Glutamatergic neuron (in vitro differentiated cells): ENCODE measurements around the gene LAMA5. TPM values are rescaled to one million over a fixed set of nuclear protein-coding genes. Genes with fewer than 3 reads are reported as not detected.

Source experiments
- DNase-seq: peaks from one replicate; pipeline ENCODE4 v3.0.0; 2022
- H3K27ac Mint-ChIP-seq: one replicate; pipeline ENCODE4 v1.8.0; 2020; ENCODE audit warnings: mild to moderate bottlenecking, mixed read lengths, inconsistent platforms; ENCODE audit not compliant: unreplicated experiment
- H3K27me3 Mint-ChIP-seq: one replicate; pipeline ENCODE4 v1.8.0; 2020; ENCODE audit warnings: mild to moderate bottlenecking, moderate library complexity, mixed read lengths, inconsistent platforms; ENCODE audit not compliant: unreplicated experiment
- H3K36me3 Mint-ChIP-seq: one replicate; pipeline ENCODE4 v1.8.0; 2020; ENCODE audit warnings: mild to moderate bottlenecking, mixed read lengths, inconsistent platforms; ENCODE audit not compliant: unreplicated experiment
- H3K4me1 Mint-ChIP-seq: one replicate; pipeline ENCODE4 v1.8.0; 2020; ENCODE audit warnings: mild to moderate bottlenecking, low read depth, mixed read lengths, inconsistent platforms; ENCODE audit not compliant: unreplicated experiment
- H3K4me3 Mint-ChIP-seq: one replicate; pipeline ENCODE4 v1.8.0; 2020; ENCODE audit warnings: mild to moderate bottlenecking, mixed read lengths, inconsistent platforms; ENCODE audit not compliant: unreplicated experiment
- H3K9me3 Mint-ChIP-seq: one replicate; pipeline ENCODE4 v1.8.0; 2020; ENCODE audit warnings: mild to moderate bottlenecking, moderate library complexity, mixed read lengths, inconsistent platforms; ENCODE audit not compliant: unreplicated experiment
- total RNA-seq: library from RNA; stranded (reverse); fragmentation: NEBNext Ultra II Directional; extraction: Animal tissue kit (Norgen Biotek cat#: 25700); gene quantifications from one replicate; pipeline ENCODE4 v1.2.1, GENCODE V29; 2021; ENCODE audit not compliant: unreplicated experiment
- TF ChIP-seq, protein P1 (sequence below): fragments of 200-600 bp; sonication (generic); IDR thresholded peaks from one replicate; pipeline ENCODE4 v1.5.0; 2021; ENCODE audit not compliant: partially characterized antibody, unreplicated experiment

LAMA5 gene
- total RNA-seq, 1 donor from 2014 or later = 724 TPM

DNA sequence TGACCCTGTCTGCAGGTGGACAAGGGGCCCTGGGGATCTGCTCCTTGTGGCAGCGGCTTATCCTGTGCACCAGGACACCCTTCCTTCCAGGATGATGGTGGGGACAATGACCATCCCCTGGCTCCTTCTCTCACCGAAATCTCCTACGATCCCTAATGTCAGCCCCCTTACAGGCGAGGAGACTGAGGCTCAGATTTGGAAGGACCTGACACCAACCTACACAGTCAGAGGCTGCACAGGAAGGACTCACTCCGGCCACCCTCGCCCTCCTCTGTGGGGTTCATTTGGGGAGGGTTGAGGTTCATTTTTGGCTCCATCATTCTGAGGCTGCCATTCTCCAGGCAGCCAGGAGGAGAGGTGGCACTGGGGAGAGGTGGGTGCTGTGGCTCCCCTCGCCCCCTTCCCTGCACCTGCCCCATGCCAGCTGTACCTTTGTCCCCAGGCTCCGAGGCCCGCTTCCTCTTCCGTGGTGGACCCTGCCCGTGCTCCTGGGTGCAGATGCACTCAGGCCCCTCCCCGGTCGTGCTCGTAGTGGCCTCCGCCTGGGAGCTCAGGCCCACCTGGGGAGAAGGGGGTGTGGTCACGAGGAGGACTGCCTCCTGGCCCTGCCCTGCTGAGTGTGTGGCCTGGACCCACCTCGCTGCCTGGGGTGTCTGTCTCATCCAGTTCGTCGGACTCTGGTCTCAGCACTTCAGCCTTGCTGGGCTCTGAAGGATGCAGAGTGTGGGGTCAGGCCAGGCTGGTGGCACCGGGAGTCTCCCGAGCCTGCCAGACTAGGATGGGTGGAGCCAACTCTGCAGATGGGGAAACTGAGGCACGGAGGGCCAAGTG lies 45.3 kb upstream of the LAMA5 start:
- no peak overlapping the region for H3K27ac Mint-ChIP-seq
- peaks cover 3% of the 10 kb centered on the region for H3K4me1 Mint-ChIP-seq
- H3K36me3 Mint-ChIP-seq = no peaks in the 10 kb centered on the region

DNA sequence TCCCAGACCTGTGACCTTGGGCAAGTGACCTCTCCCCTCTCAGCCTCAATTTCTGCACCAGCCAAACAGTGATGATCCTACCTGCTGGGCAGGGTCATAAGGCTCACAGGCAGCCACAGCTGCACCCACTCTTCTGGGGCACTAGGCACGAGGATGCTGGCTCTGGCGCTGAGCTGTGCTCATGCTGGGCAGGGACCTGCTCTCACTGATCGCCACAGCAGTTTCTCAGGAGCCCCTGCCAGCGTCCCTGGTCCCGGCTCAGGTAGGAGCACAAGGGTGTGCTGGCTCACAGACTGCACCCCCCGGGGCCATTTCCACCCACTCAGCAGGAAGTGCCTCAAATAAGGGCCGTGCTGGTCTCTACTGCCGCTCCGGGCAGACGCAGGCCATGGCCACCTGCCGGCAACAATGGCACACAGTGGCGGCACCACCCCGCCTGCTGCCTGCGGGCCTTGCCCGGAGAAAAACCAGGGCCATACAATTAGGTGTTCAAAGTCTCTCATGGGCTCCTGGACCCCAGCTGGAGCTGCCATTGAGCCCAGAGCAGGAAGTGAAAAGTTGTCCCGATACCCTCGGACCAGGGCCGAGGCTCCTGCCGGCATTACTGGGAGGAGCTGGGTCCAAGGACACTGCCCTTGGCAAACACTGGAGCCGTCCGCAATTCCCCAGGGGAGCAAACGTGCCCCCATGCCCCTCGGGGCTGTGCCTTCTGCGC lies 44.5 kb upstream of the LAMA5 start:
- TF ChIP-seq, protein P1, sequence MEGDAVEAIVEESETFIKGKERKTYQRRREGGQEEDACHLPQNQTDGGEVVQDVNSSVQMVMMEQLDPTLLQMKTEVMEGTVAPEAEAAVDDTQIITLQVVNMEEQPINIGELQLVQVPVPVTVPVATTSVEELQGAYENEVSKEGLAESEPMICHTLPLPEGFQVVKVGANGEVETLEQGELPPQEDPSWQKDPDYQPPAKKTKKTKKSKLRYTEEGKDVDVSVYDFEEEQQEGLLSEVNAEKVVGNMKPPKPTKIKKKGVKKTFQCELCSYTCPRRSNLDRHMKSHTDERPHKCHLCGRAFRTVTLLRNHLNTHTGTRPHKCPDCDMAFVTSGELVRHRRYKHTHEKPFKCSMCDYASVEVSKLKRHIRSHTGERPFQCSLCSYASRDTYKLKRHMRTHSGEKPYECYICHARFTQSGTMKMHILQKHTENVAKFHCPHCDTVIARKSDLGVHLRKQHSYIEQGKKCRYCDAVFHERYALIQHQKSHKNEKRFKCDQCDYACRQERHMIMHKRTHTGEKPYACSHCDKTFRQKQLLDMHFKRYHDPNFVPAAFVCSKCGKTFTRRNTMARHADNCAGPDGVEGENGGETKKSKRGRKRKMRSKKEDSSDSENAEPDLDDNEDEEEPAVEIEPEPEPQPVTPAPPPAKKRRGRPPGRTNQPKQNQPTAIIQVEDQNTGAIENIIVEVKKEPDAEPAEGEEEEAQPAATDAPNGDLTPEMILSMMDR = no peak
- no peak for DNase-seq
- no peaks in the 10 kb centered on the region for H3K36me3 Mint-ChIP-seq
- no peaks in the 10 kb centered on the region for H3K9me3 Mint-ChIP-seq
- H3K4me1 Mint-ChIP-seq = peaks cover 3% of the 10 kb centered on the region
- peaks cover 2% of the 10 kb centered on the region for H3K27me3 Mint-ChIP-seq
- H3K27ac Mint-ChIP-seq = no peak overlapping the region
- no peak overlapping the region for H3K4me3 Mint-ChIP-seq

More for the DNA sequence above, 45.3 kb upstream of the LAMA5 start:
- H3K4me3 Mint-ChIP-seq = no peak overlapping the region
- TF ChIP-seq, protein P1 = no peak
- no peaks in the 10 kb centered on the region for H3K9me3 Mint-ChIP-seq
- no peak for DNase-seq
- peaks cover 2% of the 10 kb centered on the region for H3K27me3 Mint-ChIP-seq

DNA sequence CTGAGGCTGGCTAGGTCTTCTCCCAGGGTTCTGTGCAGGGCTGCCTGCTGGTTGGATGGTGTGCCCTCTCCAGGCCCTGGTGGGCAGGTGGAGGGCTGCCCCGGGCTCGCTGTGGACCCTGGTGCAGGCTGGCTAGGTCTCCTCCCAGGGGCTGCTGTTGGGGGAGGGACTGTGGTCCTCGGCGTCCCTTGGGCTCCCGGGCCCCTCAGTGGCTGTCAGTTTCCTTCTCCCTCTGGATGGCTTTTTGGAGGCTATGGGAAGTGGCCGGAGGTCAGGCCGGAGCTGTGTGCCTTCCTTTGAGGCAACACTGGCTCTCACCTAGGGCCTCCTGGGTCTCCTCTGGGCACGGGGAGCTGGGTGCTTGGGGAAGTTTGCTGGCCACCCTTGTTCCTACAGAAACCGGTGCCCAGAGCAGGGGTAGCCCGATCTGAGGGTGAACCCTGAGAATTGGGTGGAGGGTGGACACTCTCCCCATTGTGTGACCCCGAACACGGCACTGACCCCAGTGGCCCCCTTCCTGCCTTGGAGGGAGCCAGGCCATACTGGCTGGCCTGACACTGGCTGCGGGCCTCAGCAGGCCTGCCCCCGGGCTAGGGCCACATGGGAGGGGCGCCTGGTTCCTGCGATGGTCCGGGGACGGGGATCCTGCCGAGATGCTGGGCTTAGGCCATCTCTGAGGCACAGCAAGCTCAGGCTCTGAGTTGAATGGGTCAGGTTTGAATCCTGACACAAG lies 43.8 kb upstream of the LAMA5 start:
- H3K27me3 Mint-ChIP-seq = peaks cover 2% of the 10 kb centered on the region
- TF ChIP-seq, protein P1 = no peak
- H3K9me3 Mint-ChIP-seq = no peaks in the 10 kb centered on the region
- H3K4me3 Mint-ChIP-seq = no peak overlapping the region
- H3K4me1 Mint-ChIP-seq = peaks cover 3% of the 10 kb centered on the region
- no peak overlapping the region for H3K27ac Mint-ChIP-seq
- DNase-seq = no peak
- H3K36me3 Mint-ChIP-seq = no peaks in the 10 kb centered on the region

DNA sequence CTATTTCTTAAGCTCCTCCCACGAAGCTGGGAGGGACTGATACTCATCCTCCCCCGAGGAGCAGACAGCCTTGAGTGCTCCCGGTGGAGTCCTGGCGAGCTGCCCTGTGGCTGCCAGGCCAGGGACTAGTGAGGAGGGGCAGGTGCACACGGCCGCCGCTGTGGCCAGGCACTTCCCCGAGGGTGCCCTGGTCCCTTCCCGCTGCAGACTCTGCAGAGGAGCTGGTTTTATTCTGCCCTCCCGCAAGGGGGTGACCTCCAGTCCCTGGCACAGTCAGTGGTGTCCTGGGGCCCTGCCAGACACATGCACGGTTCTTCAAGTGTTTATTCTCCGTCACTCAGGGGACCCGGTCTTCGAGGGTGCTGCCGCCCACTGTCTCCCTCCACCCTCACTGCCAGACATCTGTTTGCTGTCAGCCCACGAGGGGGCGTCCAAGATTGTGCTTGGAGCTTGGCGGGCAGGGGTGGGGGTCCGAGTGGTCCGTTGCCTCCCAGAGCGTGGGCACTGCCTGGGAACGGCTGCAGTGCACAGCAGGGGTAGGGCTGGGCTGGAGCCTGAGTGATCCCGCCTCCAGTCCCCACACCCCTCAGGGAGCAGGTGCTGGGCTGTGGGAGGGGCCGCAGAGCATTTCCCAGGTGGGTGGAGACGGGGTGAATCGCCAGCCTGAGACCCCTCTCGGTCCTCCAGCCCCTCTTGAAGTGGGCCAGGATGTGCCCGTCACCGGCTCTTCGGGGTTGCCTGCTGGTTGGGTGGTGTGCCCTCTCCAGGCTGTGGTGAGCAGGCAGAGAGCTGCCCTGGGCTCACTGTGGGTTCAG lies 43.0 kb upstream of the LAMA5 start:
- peak; percentile 69 for DNase-seq
- H3K27me3 Mint-ChIP-seq = peaks cover 5% of the 10 kb centered on the region
- TF ChIP-seq, protein P1 = peak; percentile 45
- H3K4me3 Mint-ChIP-seq = no peak overlapping the region
- H3K27ac Mint-ChIP-seq = no peak overlapping the region
- no peaks in the 10 kb centered on the region for H3K9me3 Mint-ChIP-seq
- H3K4me1 Mint-ChIP-seq = peaks cover 6% of the 10 kb centered on the region
- H3K36me3 Mint-ChIP-seq = no peaks in the 10 kb centered on the region
